Thyroid gland (tissue), 4 donors: Measurements from ENCODE around the gene PKP3. TPM values are rescaled to one million over a fixed set of nuclear protein-coding genes. Genes with fewer than 3 reads are reported as not detected.

Source experiments
- DNase-seq, 2 donors: peaks; one replicate each; pipeline ENCODE4 v3.0.0-alpha.2; 2019
- H3K27ac ChIP-seq, 3 donors: fragments of 200-600 bp; sonication (generic); 1 replicate in 2 of 3; 2 replicates in 1 of 3; pipeline ENCODE4 v1.5.1; 2016 to 2019; ENCODE audit warnings: mild to moderate bottlenecking in 1 of 3, moderate library complexity in 1 of 3
- H3K27me3 ChIP-seq: fragments of 200-600 bp; sonication (generic); one replicate; pipeline ENCODE4 v1.5.1; 2019
- H3K36me3 ChIP-seq, 2 donors: fragments of 200-600 bp; sonication (generic); one replicate each; pipeline ENCODE4 v1.5.1; 2016 to 2019
- H3K4me1 ChIP-seq, 2 donors: fragments of 200-600 bp; sonication (generic); one replicate each; pipeline ENCODE4 v1.5.1; 2017 to 2019
- H3K4me3 ChIP-seq, 3 donors: fragments of 200-600 bp; sonication (generic); replicated peaks in 1 of 3; 1 replicate in 2 of 3; 2 replicates in 1 of 3; pipeline ENCODE4 v1.5.1; 2016; ENCODE audit warnings: mild to moderate bottlenecking in 1 of 3
- H3K9me3 ChIP-seq: fragments of 200-600 bp; sonication (generic); one replicate; pipeline ENCODE4 v1.5.1; 2017
- POLR2A ChIP-seq, 2 donors: fragments of 450-650 bp; IDR thresholded peaks; one replicate each; pipeline ENCODE4 v1.6.1; 2017; ENCODE audit warnings: antibody characterized with exemption in 2 of 2, mild to moderate bottlenecking in 2 of 2, moderate library complexity in 1 of 2
- WGBS, 2 donors: methylation state at CpG; one replicate each; pipeline ENCODE4 v1.1.5; 2017; 5-methylcytosine and 5-hydroxymethylcytosine counted together
- intact Hi-C: fragments of 100-400 bp; cut with DNase I; formaldehyde crosslinking; loops from one replicate; pipeline ENCODE4 v1.15.1; 2023
- total RNA-seq, 4 donors: library from RNA; depleted of rRNA; stranded (reverse); fragments of >200 nt; gene quantifications; one replicate each; pipeline ENCODE4 v1.2.3, GENCODE V29; 2016
- TF ChIP-seq, protein P1 (sequence below), 6 experiments: fragments of 200-600 bp in 3 of 6; fragments of 450-650 bp in 3 of 6; sonication (generic) in 3 of 6; IDR thresholded peaks; one replicate each; pipeline ENCODE4 v1.5.1; 2016 to 2019; ENCODE audit warnings: antibody characterized with exemption in 6 of 6, mild to moderate bottlenecking in 2 of 6, inconsistent platforms in 1 of 6, moderate library complexity in 1 of 6

PKP3 gene
- total RNA-seq, 4 donors from 2014 or later, result 30.4 to 58.4 (median 46.9) TPM

GRCh38 chr11:377174-377865, 16.7 kb upstream of the PKP3 start:
- no peaks in the 10 kb centered on the region for H3K36me3 ChIP-seq
- H3K27me3 ChIP-seq, result no peaks in the 10 kb centered on the region
- WGBS, 2 donors, result 87 to 91% methylated on average over 3 to 43 of the region's 44 CpGs
- H3K4me1 ChIP-seq, result no peaks in the 10 kb centered on the region
- no peaks in the 10 kb centered on the region for H3K9me3 ChIP-seq
- TF ChIP-seq POLR2A (IDR thresholded peaks at IDR 0.05), result no peak
- TF ChIP-seq, protein P1, sequence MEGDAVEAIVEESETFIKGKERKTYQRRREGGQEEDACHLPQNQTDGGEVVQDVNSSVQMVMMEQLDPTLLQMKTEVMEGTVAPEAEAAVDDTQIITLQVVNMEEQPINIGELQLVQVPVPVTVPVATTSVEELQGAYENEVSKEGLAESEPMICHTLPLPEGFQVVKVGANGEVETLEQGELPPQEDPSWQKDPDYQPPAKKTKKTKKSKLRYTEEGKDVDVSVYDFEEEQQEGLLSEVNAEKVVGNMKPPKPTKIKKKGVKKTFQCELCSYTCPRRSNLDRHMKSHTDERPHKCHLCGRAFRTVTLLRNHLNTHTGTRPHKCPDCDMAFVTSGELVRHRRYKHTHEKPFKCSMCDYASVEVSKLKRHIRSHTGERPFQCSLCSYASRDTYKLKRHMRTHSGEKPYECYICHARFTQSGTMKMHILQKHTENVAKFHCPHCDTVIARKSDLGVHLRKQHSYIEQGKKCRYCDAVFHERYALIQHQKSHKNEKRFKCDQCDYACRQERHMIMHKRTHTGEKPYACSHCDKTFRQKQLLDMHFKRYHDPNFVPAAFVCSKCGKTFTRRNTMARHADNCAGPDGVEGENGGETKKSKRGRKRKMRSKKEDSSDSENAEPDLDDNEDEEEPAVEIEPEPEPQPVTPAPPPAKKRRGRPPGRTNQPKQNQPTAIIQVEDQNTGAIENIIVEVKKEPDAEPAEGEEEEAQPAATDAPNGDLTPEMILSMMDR (IDR thresholded peaks at IDR 0.05), result no peak
- H3K4me3 ChIP-seq, result no peak overlapping the region
- H3K27ac ChIP-seq, result no peak overlapping the region
- intact Hi-C loops, result no loop called here
- no peak for DNase-seq

DNA sequence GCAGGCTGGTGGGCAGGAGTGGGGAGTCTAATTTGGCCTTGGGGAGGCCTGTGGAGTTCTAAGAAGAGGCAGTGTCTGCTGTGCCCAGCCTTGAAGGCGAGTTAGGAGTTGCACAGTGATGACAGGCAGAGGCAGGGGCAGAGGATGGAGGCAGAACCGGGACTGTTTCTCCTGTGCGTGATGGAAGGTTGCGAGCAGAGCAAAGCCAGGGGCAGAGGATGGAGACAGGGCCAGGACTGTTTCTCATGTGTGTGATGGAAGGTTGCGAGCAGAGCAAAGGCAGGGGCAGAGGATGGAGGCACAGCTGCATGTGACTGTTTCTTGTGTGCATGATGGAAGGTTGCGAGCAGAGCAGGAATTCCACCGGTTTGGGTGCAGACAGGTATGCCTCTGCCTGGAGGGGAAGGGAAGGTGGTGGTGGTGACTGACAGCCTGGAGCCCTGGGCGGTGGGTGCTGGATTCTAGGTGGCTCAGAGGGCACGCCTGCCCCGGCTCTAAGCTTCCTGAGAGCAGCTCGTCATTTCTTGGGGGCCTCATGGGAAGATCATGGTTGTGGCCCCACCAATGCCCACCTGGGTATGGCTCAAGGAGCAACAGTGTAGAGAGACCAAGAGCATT, 16.0 kb upstream of the PKP3 start:
- WGBS, 2 donors, result 82 to 84% methylated on average over 11 of the region's 11 CpGs
- intact Hi-C loops, result no loop called here
- Histone ChIP-seq H3K4me1 (no peaks in the 10 kb centered on the region), H3K27me3 (no peaks in the 10 kb centered on the region), H3K27ac (no peak overlapping the region), H3K9me3 (no peaks in the 10 kb centered on the region), H3K4me3 (no peak overlapping the region), H3K36me3 (no peaks in the 10 kb centered on the region)
- no peak for TF ChIP-seq POLR2A (IDR thresholded peaks at IDR 0.05)
- TF ChIP-seq, protein P1 (IDR thresholded peaks at IDR 0.05), result no peak
- DNase-seq, result no peak

DNA sequence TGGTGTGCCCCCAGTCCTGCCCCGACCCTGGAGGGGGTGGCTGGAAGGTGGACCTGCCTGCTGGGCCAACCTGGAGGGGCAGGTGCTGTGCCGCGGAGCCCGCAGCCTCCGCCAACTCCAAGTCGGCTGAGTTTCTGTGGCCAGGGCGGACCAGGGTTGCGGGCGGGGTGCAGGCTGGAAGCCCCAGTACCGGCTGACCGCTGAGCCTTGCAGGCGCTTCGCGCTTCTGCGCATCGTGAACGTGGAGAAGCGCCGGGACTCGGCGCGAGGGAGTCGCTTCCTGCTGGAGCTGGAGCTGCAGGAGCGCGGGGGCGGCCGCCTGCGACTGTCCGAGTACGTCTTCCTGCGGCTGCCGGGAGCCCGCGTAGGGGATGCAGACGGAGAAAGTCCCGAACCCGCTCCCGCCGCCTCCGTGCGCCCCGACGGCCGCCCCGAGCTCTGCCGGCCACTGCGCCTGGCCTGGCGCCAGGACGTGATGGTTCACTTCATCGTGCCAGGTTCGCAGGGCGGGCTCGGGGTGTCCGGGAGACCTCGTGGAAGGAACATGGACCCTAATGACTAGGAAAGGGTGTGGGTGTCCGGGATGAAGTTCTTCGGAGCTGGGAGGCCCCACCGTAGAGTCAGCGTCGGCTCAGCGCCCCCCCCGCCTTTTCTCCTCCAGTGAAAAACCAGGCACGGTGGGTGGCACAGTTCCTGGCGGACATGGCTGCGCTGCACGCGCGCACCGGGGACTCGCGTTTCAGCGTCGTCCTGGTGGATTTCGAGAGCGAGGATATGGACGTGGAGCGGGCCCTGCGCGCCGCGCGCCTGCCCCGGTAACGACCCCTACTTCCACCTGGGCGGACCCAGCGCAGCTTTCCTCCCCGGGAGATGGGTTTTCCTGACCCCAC, 14.6 kb upstream of the PKP3 start:
- TF ChIP-seq, protein P1 (IDR thresholded peaks at IDR 0.05), result no peak
- no peak for TF ChIP-seq POLR2A (IDR thresholded peaks at IDR 0.05)
- Histone ChIP-seq H3K4me3 (no peak overlapping the region), H3K9me3 (no peaks in the 10 kb centered on the region), H3K27ac (no peak overlapping the region), H3K36me3 (no peaks in the 10 kb centered on the region), H3K27me3 (no peaks in the 10 kb centered on the region), H3K4me1 (no peaks in the 10 kb centered on the region)
- intact Hi-C loops, result no loop called here
- no peak for DNase-seq
- WGBS, 2 donors, result 87 to 90% methylated on average over 51 to 82 of the region's 87 CpGs

DNA sequence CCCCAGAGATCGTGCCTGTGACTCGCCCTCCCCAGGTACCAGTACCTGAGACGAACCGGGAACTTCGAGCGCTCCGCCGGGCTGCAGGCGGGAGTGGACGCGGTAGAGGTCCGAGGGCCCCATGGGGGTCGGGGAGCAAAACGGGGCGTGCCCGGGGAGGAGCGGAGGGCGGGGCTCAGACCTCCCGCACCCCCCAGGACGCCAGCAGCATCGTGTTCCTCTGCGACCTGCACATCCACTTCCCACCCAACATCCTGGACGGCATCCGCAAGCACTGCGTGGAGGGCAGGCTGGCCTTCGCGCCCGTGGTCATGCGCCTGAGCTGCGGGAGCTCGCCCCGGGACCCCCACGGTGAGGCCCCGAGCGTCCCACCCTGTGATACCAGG, 13.9 kb upstream of the PKP3 start:
- Histone ChIP-seq H3K4me3 (no peak overlapping the region), H3K9me3 (no peaks in the 10 kb centered on the region), H3K36me3 (no peaks in the 10 kb centered on the region), H3K27ac (no peak overlapping the region), H3K4me1 (no peaks in the 10 kb centered on the region), H3K27me3 (no peaks in the 10 kb centered on the region)
- intact Hi-C loops, result no loop called here
- whole genome bisulfite sequencing, 2 donors, result 92 to 93% methylated on average over 23 to 30 of the region's 35 CpGs
- TF ChIP-seq POLR2A (IDR thresholded peaks at IDR 0.05), result no peak
- TF ChIP-seq, protein P1 (IDR thresholded peaks at IDR 0.05), result no peak
- DNase-seq, result no peak
